Measurements from ENCODE around the gene DOCK1.

The DOCK1 gene

GRCh38 chr10:127228195-127228787 is 323.1 kb downstream of the DOCK1 start:
- Histone ChIP-seq H3K4me3 (ENCODE audit: low read depth, low read length) (no peak overlapping the region), H3K27ac (no peak overlapping the region), H3K36me3 (ENCODE audit: control insufficient read depth, insufficient read depth, low read length) (no peaks in the 10 kb centered on the region), H3K27me3 (ENCODE audit: control insufficient read depth, insufficient read depth, low read length) (no peaks in the 10 kb centered on the region), H3K79me2 (no peaks in the 10 kb centered on the region), H3K4me1 (no peaks in the 10 kb centered on the region), H2AFZ (no peak overlapping the region), H3K9ac (no peak overlapping the region), H3K9me3 (ENCODE audit: control insufficient read depth, low read length) (no peaks in the 10 kb centered on the region), H3K4me2 (ENCODE audit: low read length) (no peak overlapping the region)
- no peak for TF ChIP-seq CTCF (IDR thresholded peaks at IDR 0.05)

GRCh38 chr10:127234306-127234800 is 329.1 kb downstream of the DOCK1 start:
- TF ChIP-seq CTCF (IDR thresholded peaks at IDR 0.05), result no peak
- Histone ChIP-seq H2AFZ (no peak overlapping the region), H3K4me2 (ENCODE audit: low read length) (no peak overlapping the region), H3K9ac (no peak overlapping the region), H3K9me3 (ENCODE audit: control insufficient read depth, low read length) (no peaks in the 10 kb centered on the region), H3K4me1 (no peaks in the 10 kb centered on the region), H3K4me3 (ENCODE audit: low read depth, low read length) (no peak overlapping the region), H3K27ac (no peak overlapping the region), H3K27me3 (ENCODE audit: control insufficient read depth, insufficient read depth, low read length) (no peaks in the 10 kb centered on the region), H3K79me2 (no peaks in the 10 kb centered on the region), H3K36me3 (ENCODE audit: control insufficient read depth, insufficient read depth, low read length) (no peaks in the 10 kb centered on the region)

GRCh38 chr10:127236266-127236665 is 331.0 kb downstream of the DOCK1 start:
- Histone ChIP-seq H3K27me3 (ENCODE audit: control insufficient read depth, insufficient read depth, low read length) (no peaks in the 10 kb centered on the region), H2AFZ (no peak overlapping the region), H3K4me1 (no peaks in the 10 kb centered on the region), H3K36me3 (ENCODE audit: control insufficient read depth, insufficient read depth, low read length) (no peaks in the 10 kb centered on the region), H3K4me2 (ENCODE audit: low read length) (no peak overlapping the region), H3K9ac (no peak overlapping the region), H3K79me2 (no peaks in the 10 kb centered on the region), H3K27ac (no peak overlapping the region), H3K4me3 (ENCODE audit: low read depth, low read length) (no peak overlapping the region), H3K9me3 (ENCODE audit: control insufficient read depth, low read length) (no peaks in the 10 kb centered on the region)
- no peak for TF ChIP-seq CTCF (IDR thresholded peaks at IDR 0.05)

- no peaks in the 10 kb centered on the region for H3K27me3 ChIP-seq (ENCODE audit: control insufficient read depth, insufficient read depth, low read length)
- H3K9me3 ChIP-seq (ENCODE audit: control insufficient read depth, low read length), result no peaks in the 10 kb centered on the region
- no peaks in the 10 kb centered on the region for H3K36me3 ChIP-seq (ENCODE audit: control insufficient read depth, insufficient read depth, low read length)
- H3K79me2 ChIP-seq, result no peaks in the 10 kb centered on the region
- no peaks in the 10 kb centered on the region for H3K4me1 ChIP-seq
- H3K4me2 ChIP-seq (ENCODE audit: low read length), result no peak overlapping the region
- no peak for TF ChIP-seq CTCF (IDR thresholded peaks at IDR 0.05)
- no peak overlapping the region for H3K9ac ChIP-seq
- H3K4me3 ChIP-seq (ENCODE audit: low read depth, low read length), result no peak overlapping the region
- no peak overlapping the region for H3K27ac ChIP-seq
- H2AFZ ChIP-seq, result no peak overlapping the region
Measured at GRCh38 chr10:127242914-127243313, 337.7 kb downstream of the DOCK1 start.

All from parathyroid adenoma (tissue), 2 donors.